HCT116 (cell line): ENCODE measurements around the gene TNPO1. TPM values are rescaled to one million over a fixed set of nuclear protein-coding genes. Genes with fewer than 3 reads are reported as not detected.
"Not testable (repeated sequence)": the region's sequence is repeated elsewhere in the genome, so short reads cannot be mapped to it uniquely, and the experiment has no call there.

Experiments used
- ATAC-seq: fragments of 200-7000 bp; cut with Tn5 transposase; 2 replicates; pipeline ENCODE4 v1.9.1; 2020; ENCODE audit warnings: mild to moderate bottlenecking, moderate library complexity
- BruUV-seq: library from RNA; stranded (reverse); fragments of 400-500 nt; replicated peaks from 2 replicates; lab custom pipeline; 2021; lab: Mats Ljungman, UMichigan
- CTCF ChIA-PET: fragments of 300-600 bp; sonication (Branson Sonifier 250); formaldehyde crosslinking; loops from one replicate; lab custom pipeline; 2021; ENCODE audit warnings: antibody characterized with exemption; lab: Charles Lee
- POLR2A ChIA-PET: fragments of 300-600, 350-600 bp; sonication (Branson Sonifier 250); formaldehyde crosslinking; loops from one replicate; lab custom pipeline; 2021; ENCODE audit warnings: antibody characterized with exemption; lab: Charles Lee
- RAD21 ChIA-PET, 2 experiments: fragments of 300-600 bp; sonication (Branson Sonifier 250); formaldehyde crosslinking; loops; one replicate each; lab custom pipeline; 2023; ENCODE audit warnings: low total read pairs in 2 of 2; ENCODE audit not compliant: uncharacterized antibody in 2 of 2, unreplicated experiment in 2 of 2, low non-redundant PET in 1 of 2; lab: Charles Lee
- DNase-seq: peaks from one replicate; pipeline ENCODE4 v3.0.0-alpha.2; 2010; ENCODE audit warnings: low read depth, low spot score
- H2AFZ ChIP-seq: fragments of 200-600 bp; shearing (Covaris generic), sonication (generic); 2 replicates; pipeline ENCODE4 v1.6.1; 2017; ENCODE audit warnings: low read depth, mixed run types, mixed read lengths, antibody characterized with exemption, low read length; ENCODE audit not compliant: poor library complexity, severe bottlenecking
- H3K27ac ChIP-seq: 2 replicates; pipeline ENCODE4 v1.5.1; 2012; ENCODE audit warnings: low read depth, low read length
- H3K27me3 ChIP-seq: fragments of 200-600 bp; sonication (generic); 2 replicates; pipeline ENCODE4 v1.6.1; 2016; ENCODE audit warnings: mixed run types, low read length, mixed read lengths; ENCODE audit not compliant: insufficient read depth
- H3K36me3 ChIP-seq, 2 experiments: fragments of 200-500 bp in 1 of 2; fragments of 200-600 bp in 1 of 2; sonication (Bioruptor generic) in 1 of 2; sonication (generic) in 1 of 2; 2 replicates each; pipeline versions ENCODE4 v1.5.1 to v1.6.1; 2014 to 2016; ENCODE audit warnings: low read length in 2 of 2, inconsistent platforms in 1 of 2, mixed read lengths in 1 of 2, mixed run types in 1 of 2; ENCODE audit not compliant: insufficient read depth in 2 of 2, control insufficient read depth in 1 of 2
- H3K4me1 ChIP-seq, 2 experiments: fragments of 200-600 bp in 1 of 2; sonication (generic) in 1 of 2; 2 replicates each; pipeline versions ENCODE4 v1.5.1 to v1.6.1; 2012 to 2017; ENCODE audit warnings: low read length in 2 of 2, inconsistent platforms in 1 of 2, mild to moderate bottlenecking in 1 of 2, mixed read lengths in 1 of 2, mixed run types in 1 of 2, moderate library complexity in 1 of 2; ENCODE audit not compliant: insufficient read depth in 2 of 2, control insufficient read depth in 1 of 2
- H3K4me2 ChIP-seq: fragments of 200-600 bp; sonication (generic); 2 replicates; pipeline ENCODE4 v1.6.1; 2017; ENCODE audit warnings: mixed run types, low read length, mixed read lengths
- H3K4me3 ChIP-seq, 2 experiments: fragments of 200-600 bp in 1 of 2; sonication (generic) in 1 of 2; replicated peaks in 1 of 2; 2 replicates each; pipeline ENCODE4 v1.5.1; 2011 to 2016; ENCODE audit warnings: low read length in 2 of 2, control low read depth in 1 of 2, low read depth in 1 of 2, mild to moderate bottlenecking in 1 of 2, mixed read lengths in 1 of 2, mixed run types in 1 of 2
- H3K79me2 ChIP-seq: fragments of 200-600 bp; sonication (generic); 2 replicates; pipeline ENCODE4 v1.6.1; 2017; ENCODE audit warnings: mild to moderate bottlenecking, mixed run types, low read length, moderate library complexity, mixed read lengths; ENCODE audit not compliant: insufficient read depth
- H3K9ac ChIP-seq: fragments of 200-600 bp; sonication (generic); 2 replicates; pipeline ENCODE4 v1.6.1; 2016; ENCODE audit warnings: low read length, mixed read lengths
- H3K9me2 ChIP-seq: fragments of 200-600 bp; sonication (generic), shearing (Covaris generic); 2 replicates; pipeline ENCODE4 v1.6.1; 2017; ENCODE audit warnings: mixed run types, mild to moderate bottlenecking, moderate library complexity; ENCODE audit not compliant: insufficient read depth
- H3K9me3 ChIP-seq, 2 experiments: fragments of 200-500 bp in 1 of 2; fragments of 200-600 bp in 1 of 2; sonication (Bioruptor generic) in 1 of 2; sonication (generic) in 1 of 2; 2 replicates each; pipeline ENCODE4 v1.6.1; 2014 to 2017; ENCODE audit warnings: low read length in 2 of 2, mixed read lengths in 2 of 2, inconsistent platforms in 1 of 2, low read depth in 1 of 2, mild to moderate bottlenecking in 1 of 2, mixed run types in 1 of 2, moderate library complexity in 1 of 2; ENCODE audit not compliant: control insufficient read depth in 1 of 2, insufficient read depth in 1 of 2
- H4K20me1 ChIP-seq: fragments of 200-600 bp; sonication (generic), shearing (Covaris generic); 2 replicates; pipeline ENCODE4 v1.6.1; 2017; ENCODE audit warnings: mixed run types, mild to moderate bottlenecking, moderate library complexity; ENCODE audit not compliant: insufficient read depth
- CEBPB ChIP-seq: IDR thresholded peaks from 2 replicates; pipeline ENCODE4 v1.6.1; 2012; ENCODE audit warnings: low read depth
- RAD21 ChIP-seq: IDR thresholded peaks from 2 replicates; pipeline ENCODE4 v1.6.1; 2012; ENCODE audit warnings: low read depth, mild to moderate bottlenecking
- SP1 ChIP-seq: IDR thresholded peaks from 2 replicates; pipeline ENCODE4 v1.6.1; 2012; ENCODE audit warnings: low read depth
- intact Hi-C: fragments of 100-400 bp; cut with micrococcal nuclease; formaldehyde crosslinking; loops from 2 replicates; pipeline ENCODE4 v1.10.0; 2022
- total RNA-seq: library from RNA; stranded (reverse); gene quantifications from one replicate; pipeline ENCODE4 v1.2.1, GENCODE V29; 2021; ENCODE audit not compliant: unreplicated experiment
- TF ChIP-seq, protein P1 (sequence below): IDR thresholded peaks from 2 replicates; pipeline ENCODE4 v1.6.1; 2012
- TF ChIP-seq, protein P2 (sequence below), 3 experiments: fragments of 200-600 bp in 1 of 3; sonication (generic) in 1 of 3; IDR thresholded peaks in 2 of 3; conservative IDR thresholded peaks in 1 of 3; 2 replicates each; pipeline ENCODE4 v1.5.1; 2012 to 2017; ENCODE audit warnings: low read depth in 2 of 3, low read length in 2 of 3, antibody characterized with exemption in 1 of 3, borderline replicate concordance in 1 of 3, control low read depth in 1 of 3, mild to moderate bottlenecking in 1 of 3, mixed read lengths in 1 of 3, mixed run types in 1 of 3, moderate library complexity in 1 of 3; ENCODE audit not compliant: insufficient read depth in 1 of 3
- TF ChIP-seq, protein P3 (sequence below): IDR thresholded peaks from 2 replicates; pipeline ENCODE4 v1.6.1; 2012

The TNPO1 gene
- total RNA-seq, 1 experiment from 2014 or later: 104 TPM

DNA sequence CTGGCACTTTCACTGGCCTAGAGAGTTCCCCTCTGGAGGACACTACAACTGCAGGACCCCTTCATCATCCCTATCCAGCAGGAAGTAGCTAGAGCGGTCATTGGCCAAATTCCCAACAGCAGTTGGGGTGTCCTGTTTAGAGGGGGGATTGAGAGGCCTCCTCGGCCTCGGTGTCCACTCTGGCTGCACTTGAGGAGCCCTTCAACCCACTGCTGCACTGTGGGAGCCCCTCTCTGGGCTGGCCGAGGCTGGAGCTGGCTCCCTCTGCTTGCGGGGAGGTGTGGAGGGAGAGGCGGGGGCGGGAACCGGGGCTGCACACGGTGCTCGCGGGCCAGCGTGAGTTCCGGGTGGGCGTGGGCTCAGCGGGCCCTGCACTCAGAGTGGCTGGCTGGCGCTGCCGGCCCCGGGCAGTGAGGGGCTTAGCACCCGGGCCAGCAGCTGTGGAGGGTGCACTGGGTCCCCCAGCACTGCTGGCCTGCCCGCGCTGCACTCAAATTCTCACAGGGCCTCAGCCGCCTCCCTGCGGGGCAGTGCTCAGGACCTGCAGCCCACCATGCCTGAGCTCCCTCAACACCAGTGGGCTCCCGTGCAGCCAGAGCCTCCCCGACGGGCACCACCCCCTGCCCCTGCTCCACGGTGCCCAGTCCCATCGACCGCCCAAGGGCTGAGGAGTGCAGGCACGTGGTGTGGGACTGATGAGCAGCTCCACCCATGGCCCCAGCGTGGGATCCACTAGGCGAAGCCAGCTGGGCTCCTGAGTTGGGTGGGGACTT lies 118.7 kb downstream of the TNPO1 start:
- BruUV-seq, H3K9me2 ChIP-seq, CTCF ChIA-PET, ATAC-seq, H2AFZ ChIP-seq, H3K4me2 ChIP-seq, H3K4me1 ChIP-seq, H4K20me1 ChIP-seq, H3K79me2 ChIP-seq, H3K27me3 ChIP-seq, H3K27ac ChIP-seq, H3K9me3 ChIP-seq, intact Hi-C loops, DNase-seq, H3K4me3 ChIP-seq, H3K9ac ChIP-seq, POLR2A ChIA-PET, RAD21 ChIA-PET, H3K36me3 ChIP-seq: not testable (repeated sequence)

DNA sequence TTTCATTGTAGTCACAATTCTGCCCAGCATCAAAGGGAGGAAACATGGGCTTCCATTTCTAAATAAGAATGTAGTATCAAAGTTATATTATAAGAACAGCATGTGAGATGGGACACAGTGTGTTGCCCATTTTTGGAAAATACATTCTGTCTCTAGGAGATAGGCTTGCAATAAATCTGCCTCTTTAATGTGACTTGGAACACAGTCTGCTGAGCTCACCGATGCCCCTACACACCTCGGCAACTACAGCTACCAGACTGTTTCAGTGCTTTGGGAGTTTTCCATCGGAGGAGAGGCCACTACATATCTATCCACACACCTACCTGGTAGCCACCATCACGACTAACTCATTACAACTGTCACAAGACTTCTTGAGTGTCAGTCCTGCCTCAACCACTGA lies 120.4 kb downstream of the TNPO1 start:
- BruUV-seq: no TSS peak
- CTCF ChIA-PET: no interaction called here
- no peak for ATAC-seq
- no peaks in the 10 kb centered on the region for H3K9me3 ChIP-seq
- POLR2A ChIA-PET: no interaction called here
- H3K79me2 ChIP-seq: no peaks in the 10 kb centered on the region
- H4K20me1 ChIP-seq: no peaks in the 10 kb centered on the region
- H3K4me2 ChIP-seq: no peak overlapping the region
- no peak overlapping the region for H3K27ac ChIP-seq
- H3K4me3 ChIP-seq: no peak overlapping the region
- H3K9me2 ChIP-seq: no peaks in the 10 kb centered on the region
- DNase-seq: no peak
- RAD21 ChIA-PET: no interaction called here
- H3K36me3 ChIP-seq: no peaks in the 10 kb centered on the region
- no peak overlapping the region for H3K9ac ChIP-seq
- no peaks in the 10 kb centered on the region for H3K4me1 ChIP-seq
- TF ChIP-seq, protein P1, sequence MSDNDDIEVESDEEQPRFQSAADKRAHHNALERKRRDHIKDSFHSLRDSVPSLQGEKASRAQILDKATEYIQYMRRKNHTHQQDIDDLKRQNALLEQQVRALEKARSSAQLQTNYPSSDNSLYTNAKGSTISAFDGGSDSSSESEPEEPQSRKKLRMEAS: no peak
- TF ChIP-seq, protein P2, sequence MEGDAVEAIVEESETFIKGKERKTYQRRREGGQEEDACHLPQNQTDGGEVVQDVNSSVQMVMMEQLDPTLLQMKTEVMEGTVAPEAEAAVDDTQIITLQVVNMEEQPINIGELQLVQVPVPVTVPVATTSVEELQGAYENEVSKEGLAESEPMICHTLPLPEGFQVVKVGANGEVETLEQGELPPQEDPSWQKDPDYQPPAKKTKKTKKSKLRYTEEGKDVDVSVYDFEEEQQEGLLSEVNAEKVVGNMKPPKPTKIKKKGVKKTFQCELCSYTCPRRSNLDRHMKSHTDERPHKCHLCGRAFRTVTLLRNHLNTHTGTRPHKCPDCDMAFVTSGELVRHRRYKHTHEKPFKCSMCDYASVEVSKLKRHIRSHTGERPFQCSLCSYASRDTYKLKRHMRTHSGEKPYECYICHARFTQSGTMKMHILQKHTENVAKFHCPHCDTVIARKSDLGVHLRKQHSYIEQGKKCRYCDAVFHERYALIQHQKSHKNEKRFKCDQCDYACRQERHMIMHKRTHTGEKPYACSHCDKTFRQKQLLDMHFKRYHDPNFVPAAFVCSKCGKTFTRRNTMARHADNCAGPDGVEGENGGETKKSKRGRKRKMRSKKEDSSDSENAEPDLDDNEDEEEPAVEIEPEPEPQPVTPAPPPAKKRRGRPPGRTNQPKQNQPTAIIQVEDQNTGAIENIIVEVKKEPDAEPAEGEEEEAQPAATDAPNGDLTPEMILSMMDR (IDR thresholded peaks at IDR 0.05 in 2 of 3, conservative IDR thresholded peaks at IDR 0.05 in 1 of 3; ENCODE audit: borderline replicate concordance in 1 of 3, insufficient read depth in 1 of 3, low read depth in 2 of 3, low read length in 2 of 3): no peak
- TF ChIP-seq, protein P3, sequence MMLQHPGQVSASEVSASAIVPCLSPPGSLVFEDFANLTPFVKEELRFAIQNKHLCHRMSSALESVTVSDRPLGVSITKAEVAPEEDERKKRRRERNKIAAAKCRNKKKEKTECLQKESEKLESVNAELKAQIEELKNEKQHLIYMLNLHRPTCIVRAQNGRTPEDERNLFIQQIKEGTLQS: no peak
- TF ChIP-seq CEBPB: no peak
- no peak for TF ChIP-seq RAD21
- no peak for TF ChIP-seq SP1
- intact Hi-C loops: no loop called here
- no peaks in the 10 kb centered on the region for H3K27me3 ChIP-seq
- H2AFZ ChIP-seq: no peak overlapping the region
